Parathyroid adenoma (tissue), 2 donors: ENCODE data around the gene RHOH.

ENCODE experiments used
- H2AFZ ChIP-seq: fragments of 300-600 bp; sonication (generic); one replicate; pipeline ENCODE4 v1.7.0; 2017; ENCODE audit warnings: antibody characterized with exemption, mild to moderate bottlenecking
- H3K27ac ChIP-seq: fragments of 300-600 bp; sonication (generic); one replicate; pipeline ENCODE4 v1.7.0; 2017
- H3K27me3 ChIP-seq: fragments of 300-600 bp; sonication (generic); one replicate; pipeline ENCODE4 v1.7.0; 2017; ENCODE audit warnings: low read length; ENCODE audit not compliant: control insufficient read depth, insufficient read depth
- H3K36me3 ChIP-seq: fragments of 300-600 bp; sonication (generic); one replicate; pipeline ENCODE4 v1.7.0; 2017; ENCODE audit warnings: low read length; ENCODE audit not compliant: control insufficient read depth, insufficient read depth
- H3K4me1 ChIP-seq: fragments of 300-600 bp; sonication (generic); one replicate; pipeline ENCODE4 v1.7.0; 2017; ENCODE audit warnings: control low read depth
- H3K4me2 ChIP-seq: fragments of 300-600 bp; sonication (generic); one replicate; pipeline ENCODE4 v1.7.0; 2017; ENCODE audit warnings: low read length
- H3K4me3 ChIP-seq: fragments of 300-600 bp; sonication (generic); one replicate; pipeline ENCODE4 v1.7.0; 2017; ENCODE audit warnings: low read depth, low read length
- H3K79me2 ChIP-seq: fragments of 300-600 bp; sonication (generic); one replicate; pipeline ENCODE4 v1.7.0; 2017; ENCODE audit warnings: control low read depth
- H3K9ac ChIP-seq: fragments of 300-600 bp; sonication (generic); one replicate; pipeline ENCODE4 v1.7.0; 2017; ENCODE audit warnings: mild to moderate bottlenecking
- H3K9me3 ChIP-seq: fragments of 300-600 bp; sonication (generic); one replicate; pipeline ENCODE4 v1.7.0; 2017; ENCODE audit warnings: low read length; ENCODE audit not compliant: control insufficient read depth
- TF ChIP-seq, protein P1 (sequence below): fragments of 300-600 bp; sonication (generic); IDR thresholded peaks from one replicate; pipeline ENCODE4 v1.7.0; 2017; ENCODE audit warnings: antibody characterized with exemption, mild to moderate bottlenecking
- donor health status: primary hyperparathyroidism.

The RHOH gene

DNA sequence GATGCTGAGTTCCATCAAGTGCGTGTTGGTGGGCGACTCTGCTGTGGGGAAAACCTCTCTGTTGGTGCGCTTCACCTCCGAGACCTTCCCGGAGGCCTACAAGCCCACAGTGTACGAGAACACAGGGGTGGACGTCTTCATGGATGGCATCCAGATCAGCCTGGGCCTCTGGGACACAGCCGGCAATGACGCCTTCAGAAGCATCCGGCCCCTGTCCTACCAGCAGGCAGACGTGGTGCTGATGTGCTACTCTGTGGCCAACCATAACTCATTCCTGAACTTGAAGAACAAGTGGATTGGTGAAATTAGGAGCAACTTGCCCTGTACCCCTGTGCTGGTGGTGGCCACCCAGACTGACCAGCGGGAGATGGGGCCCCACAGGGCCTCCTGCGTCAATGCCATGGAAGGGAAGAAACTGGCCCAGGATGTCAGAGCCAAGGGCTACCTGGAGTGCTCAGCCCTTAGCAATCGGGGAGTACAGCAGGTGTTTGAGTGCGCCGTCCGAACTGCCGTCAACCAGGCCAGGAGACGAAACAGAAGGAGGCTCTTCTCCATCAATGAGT is 46.6 kb downstream of the RHOH start:
- TF ChIP-seq, protein P1, sequence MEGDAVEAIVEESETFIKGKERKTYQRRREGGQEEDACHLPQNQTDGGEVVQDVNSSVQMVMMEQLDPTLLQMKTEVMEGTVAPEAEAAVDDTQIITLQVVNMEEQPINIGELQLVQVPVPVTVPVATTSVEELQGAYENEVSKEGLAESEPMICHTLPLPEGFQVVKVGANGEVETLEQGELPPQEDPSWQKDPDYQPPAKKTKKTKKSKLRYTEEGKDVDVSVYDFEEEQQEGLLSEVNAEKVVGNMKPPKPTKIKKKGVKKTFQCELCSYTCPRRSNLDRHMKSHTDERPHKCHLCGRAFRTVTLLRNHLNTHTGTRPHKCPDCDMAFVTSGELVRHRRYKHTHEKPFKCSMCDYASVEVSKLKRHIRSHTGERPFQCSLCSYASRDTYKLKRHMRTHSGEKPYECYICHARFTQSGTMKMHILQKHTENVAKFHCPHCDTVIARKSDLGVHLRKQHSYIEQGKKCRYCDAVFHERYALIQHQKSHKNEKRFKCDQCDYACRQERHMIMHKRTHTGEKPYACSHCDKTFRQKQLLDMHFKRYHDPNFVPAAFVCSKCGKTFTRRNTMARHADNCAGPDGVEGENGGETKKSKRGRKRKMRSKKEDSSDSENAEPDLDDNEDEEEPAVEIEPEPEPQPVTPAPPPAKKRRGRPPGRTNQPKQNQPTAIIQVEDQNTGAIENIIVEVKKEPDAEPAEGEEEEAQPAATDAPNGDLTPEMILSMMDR: no peak

DNA sequence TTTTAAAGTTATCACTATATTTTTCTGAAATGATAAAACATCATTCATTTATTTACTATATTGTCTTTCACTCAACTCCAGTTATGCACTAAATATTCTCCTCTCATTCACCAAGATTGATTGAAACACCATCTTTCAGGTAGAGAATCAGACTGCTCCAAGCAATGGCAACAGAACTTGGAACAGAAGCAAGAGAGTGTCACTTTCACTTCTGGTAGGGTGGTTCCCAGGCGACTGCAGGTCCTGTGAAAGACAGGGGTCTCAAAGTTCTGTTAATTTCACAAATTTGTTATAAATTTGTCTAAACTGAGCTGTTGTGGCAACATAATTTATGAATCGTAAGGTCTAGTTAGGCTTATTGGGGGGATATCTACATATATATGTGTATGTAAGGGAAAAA is 47.8 kb downstream of the RHOH start:
- H3K27ac ChIP-seq: no peak overlapping the region

More for the DNA sequence above, 46.6 kb downstream of the RHOH start:
- H3K9ac ChIP-seq: no peak overlapping the region
- H3K79me2 ChIP-seq: no peaks in the 10 kb centered on the region
- no peak overlapping the region for H2AFZ ChIP-seq
- no peaks in the 10 kb centered on the region for H3K27me3 ChIP-seq
- H3K4me2 ChIP-seq: no peak overlapping the region
- no peak overlapping the region for H3K4me3 ChIP-seq
- H3K36me3 ChIP-seq: no peaks in the 10 kb centered on the region
- H3K4me1 ChIP-seq: no peaks in the 10 kb centered on the region
- no peak overlapping the region for H3K27ac ChIP-seq
- H3K9me3 ChIP-seq: no peaks in the 10 kb centered on the region

DNA sequence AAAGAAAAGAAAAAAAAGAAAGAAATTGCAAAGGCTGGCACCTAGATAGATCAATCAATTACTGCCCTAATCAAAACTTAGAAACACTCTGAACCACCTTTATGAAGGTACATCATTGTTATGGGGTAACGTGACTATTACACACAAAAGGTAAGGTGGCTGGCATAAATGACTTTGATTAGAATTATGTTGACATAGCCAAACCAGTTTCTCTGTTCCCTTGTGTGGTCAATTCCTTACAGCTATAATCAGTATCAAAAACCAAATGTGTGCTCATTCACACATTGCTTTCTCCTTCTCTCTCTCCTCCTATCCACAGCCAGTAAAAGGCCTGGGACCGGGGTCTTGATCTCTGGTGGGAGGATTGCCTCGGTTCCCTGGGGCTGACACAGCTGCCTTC is 48.7 kb downstream of the RHOH start:
- Histone ChIP-seq H2AFZ (no peak overlapping the region), H3K4me1 (no peaks in the 10 kb centered on the region), H3K36me3 (no peaks in the 10 kb centered on the region), H3K9me3 (no peaks in the 10 kb centered on the region), H3K79me2 (no peaks in the 10 kb centered on the region), H3K27me3 (no peaks in the 10 kb centered on the region), H3K27ac (no peak overlapping the region), H3K4me2 (no peak overlapping the region), H3K9ac (no peak overlapping the region), H3K4me3 (no peak overlapping the region)
- TF ChIP-seq, protein P1: no peak

More for the DNA sequence above, 47.8 kb downstream of the RHOH start:
- Histone ChIP-seq H3K4me2 (no peak overlapping the region), H3K4me3 (no peak overlapping the region), H3K4me1 (no peaks in the 10 kb centered on the region), H3K9ac (no peak overlapping the region), H2AFZ (no peak overlapping the region), H3K9me3 (no peaks in the 10 kb centered on the region), H3K36me3 (no peaks in the 10 kb centered on the region), H3K79me2 (no peaks in the 10 kb centered on the region), H3K27me3 (no peaks in the 10 kb centered on the region)
- TF ChIP-seq, protein P1: no peak

DNA sequence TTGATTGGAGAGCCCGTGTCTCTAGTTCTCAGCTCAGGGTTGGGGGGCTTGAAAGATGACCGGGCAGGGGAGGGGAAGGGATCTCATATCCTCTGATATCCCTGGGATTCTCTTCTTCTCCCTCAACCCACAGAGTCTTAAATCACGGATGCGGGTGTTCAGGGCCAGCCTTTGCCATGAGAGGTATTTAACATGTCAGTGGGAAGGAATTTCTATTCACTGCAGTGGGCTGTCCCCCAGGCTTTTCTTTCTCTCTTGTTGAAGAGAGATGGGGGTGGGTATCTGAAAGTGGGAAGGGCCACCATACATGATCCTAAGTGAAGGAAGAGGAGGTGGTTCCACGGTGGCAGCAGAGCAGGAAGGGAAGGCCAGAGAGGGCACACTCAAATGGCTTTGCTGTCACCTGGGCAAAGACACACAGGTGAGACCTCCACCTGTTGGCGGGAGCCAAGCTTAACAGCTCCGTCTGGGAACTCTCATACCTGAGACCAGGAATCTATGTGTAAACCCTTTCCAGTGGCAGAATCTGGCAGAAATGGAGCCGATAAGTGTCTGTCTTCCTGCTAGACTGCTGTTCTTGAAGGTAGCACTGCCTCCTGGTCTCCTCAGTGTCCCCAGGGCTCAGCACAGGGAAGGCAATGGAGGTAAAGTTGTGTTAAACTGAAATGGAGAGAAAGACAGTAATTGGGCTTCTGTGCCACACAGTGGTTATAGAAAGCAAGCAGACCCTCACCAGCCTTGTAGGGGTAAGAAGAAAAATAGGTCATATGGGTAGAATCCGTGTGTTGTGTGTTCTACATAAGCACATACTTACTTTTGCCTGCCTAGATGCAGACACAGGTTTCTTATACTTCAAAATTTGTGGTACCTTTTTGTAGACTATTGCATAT is 49.4 kb downstream of the RHOH start:
- Histone ChIP-seq H3K27me3 (no peaks in the 10 kb centered on the region), H3K4me3 (no peak overlapping the region), H3K36me3 (no peaks in the 10 kb centered on the region), H2AFZ (no peak overlapping the region), H3K4me2 (no peak overlapping the region), H3K27ac (no peak overlapping the region), H3K9ac (no peak overlapping the region), H3K9me3 (no peaks in the 10 kb centered on the region), H3K79me2 (no peaks in the 10 kb centered on the region), H3K4me1 (no peaks in the 10 kb centered on the region)
- TF ChIP-seq, protein P1: no peak
